GM18505 (cell line): ENCODE measurements around the gene SPIRE1.
A peak's percentile ranks its signal among the peaks of the same experiment; 100 is the strongest.

ENCODE experiments used
- ATAC-seq: cut with Tn5 transposase; IDR thresholded peaks from one replicate; pipeline ENCODE4 v1.9.1; 2021; ENCODE audit not compliant: unreplicated experiment
- POLR2A ChIP-seq: IDR thresholded peaks from 4 replicates; pipeline ENCODE4 v1.6.1; 2011; ENCODE audit warnings: borderline replicate concordance; ENCODE audit not compliant: insufficient read depth, insufficient read length; ENCODE audit errors: extremely low read depth

The SPIRE1 gene

DNA sequence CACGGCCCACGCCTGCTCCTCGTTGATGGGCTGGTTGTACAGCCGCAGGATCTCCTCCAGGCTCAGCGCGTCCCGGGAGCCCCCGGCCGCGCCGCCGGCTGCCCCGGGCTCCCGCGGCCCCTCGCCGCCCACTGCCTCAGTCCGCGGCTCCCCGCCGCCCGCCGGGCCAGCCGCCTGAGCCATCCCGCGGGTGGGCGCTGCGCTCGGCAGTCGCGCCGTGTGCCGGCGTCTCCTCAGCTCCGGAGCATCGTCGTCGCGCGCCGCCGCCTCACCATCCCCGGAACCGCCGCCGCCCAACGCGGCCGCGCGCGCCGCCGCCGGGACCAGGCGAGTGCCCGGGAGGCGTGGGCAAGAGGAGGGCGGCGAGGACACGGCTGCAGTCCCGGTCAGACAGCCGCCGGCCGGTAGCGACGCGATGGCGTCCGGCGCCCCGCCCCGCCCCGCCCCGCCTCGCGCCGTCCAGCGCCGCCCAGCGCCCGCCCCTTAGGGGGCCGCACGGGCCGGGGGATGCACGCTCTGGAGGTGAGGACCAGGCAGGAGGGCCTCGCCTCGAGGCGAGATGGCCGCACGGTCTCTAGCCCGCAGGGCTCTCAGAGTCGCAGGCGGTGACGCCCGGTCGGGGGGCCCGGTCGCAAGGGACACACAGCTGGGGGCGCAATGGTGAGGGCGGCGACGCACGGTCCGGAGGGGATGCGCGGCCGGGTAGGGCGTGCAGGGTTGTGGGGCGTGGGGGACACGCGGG lies at the start of gene SPIRE1:
SPIRE1 (minus strand) TSS at position 424 of the 742 bp plus-strand sequence; CDS start at position 183, 241 bp downstream.
- no peak for TF ChIP-seq POLR2A
- peak; percentile 68 for ATAC-seq

- TF ChIP-seq POLR2A = no peak
- no peak for ATAC-seq
Observed at GRCh38 chr18:12703664-12704063, 45.8 kb upstream of the SPIRE1 start.

DNA sequence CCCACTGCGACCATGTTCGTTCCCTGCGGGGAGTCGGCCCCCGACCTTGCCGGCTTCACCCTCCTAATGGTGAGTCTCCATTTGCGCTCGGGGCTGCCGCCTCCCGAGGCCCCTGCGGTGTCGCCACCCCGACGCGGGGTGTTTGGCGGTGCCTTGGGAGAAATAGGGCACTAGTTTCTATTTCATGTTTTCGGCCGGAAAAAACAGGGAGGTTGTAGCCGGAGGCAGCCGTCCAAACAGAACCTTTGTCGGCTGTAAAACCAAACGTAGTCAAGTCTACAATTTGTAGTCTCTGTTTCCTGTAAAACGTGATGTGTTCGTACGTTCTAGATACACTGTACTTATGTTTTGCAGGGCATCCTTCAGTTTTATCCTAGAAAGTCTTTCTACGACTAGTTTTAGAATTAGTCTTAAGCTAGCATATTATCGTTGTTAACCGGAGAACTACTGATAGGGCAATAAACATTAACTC lies 45.2 kb upstream of the SPIRE1 start:
- no peak for TF ChIP-seq POLR2A
- ATAC-seq = no peak

- ATAC-seq = peak; percentile 78
- TF ChIP-seq POLR2A = peak; percentile 91
Observed at GRCh38 chr18:12702221-12703095, 44.6 kb upstream of the SPIRE1 start, which contains the start of the genes CEP76 and PSMG2. Gene CEP76, minus strand, starts transcription at chr18:12702723. Its CDS starts 175 bp downstream, at chr18:12702548. Gene PSMG2, plus strand, starts transcription at chr18:12703042. Its CDS starts 66 bp downstream, at chr18:12703108.

- no peak for TF ChIP-seq POLR2A
- no peak for ATAC-seq
Observed at GRCh38 chr18:12701161-12701560, 43.3 kb upstream of the SPIRE1 start.

- TF ChIP-seq POLR2A = no peak
- ATAC-seq = no peak
Observed at GRCh38 chr18:12699747-12700146, 41.8 kb upstream of the SPIRE1 start.

GRCh38 chr18:12694032-12694431 lies 36.1 kb upstream of the SPIRE1 start:
- no peak for TF ChIP-seq POLR2A
- ATAC-seq = no peak

DNA sequence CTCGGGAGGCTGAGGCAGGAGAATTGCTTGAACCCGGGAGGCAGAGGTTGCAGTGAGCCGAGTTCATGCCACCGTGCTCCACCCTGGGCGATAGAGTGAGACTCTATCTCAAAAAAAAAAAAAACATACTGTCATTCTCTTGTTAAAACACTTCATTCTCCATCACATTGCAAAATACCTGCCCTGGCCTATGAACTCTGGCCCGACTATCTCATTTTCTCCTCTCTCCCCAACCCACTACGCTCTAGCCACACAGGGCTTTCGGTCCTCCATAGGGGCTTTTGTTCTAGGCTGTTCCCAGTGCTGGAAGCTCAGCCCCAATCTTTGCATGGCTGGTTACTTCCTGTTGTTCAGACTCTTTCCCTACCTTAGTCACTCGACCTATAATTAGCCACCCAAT lies 34.3 kb upstream of the SPIRE1 start:
- no peak for TF ChIP-seq POLR2A
- no peak for ATAC-seq

DNA sequence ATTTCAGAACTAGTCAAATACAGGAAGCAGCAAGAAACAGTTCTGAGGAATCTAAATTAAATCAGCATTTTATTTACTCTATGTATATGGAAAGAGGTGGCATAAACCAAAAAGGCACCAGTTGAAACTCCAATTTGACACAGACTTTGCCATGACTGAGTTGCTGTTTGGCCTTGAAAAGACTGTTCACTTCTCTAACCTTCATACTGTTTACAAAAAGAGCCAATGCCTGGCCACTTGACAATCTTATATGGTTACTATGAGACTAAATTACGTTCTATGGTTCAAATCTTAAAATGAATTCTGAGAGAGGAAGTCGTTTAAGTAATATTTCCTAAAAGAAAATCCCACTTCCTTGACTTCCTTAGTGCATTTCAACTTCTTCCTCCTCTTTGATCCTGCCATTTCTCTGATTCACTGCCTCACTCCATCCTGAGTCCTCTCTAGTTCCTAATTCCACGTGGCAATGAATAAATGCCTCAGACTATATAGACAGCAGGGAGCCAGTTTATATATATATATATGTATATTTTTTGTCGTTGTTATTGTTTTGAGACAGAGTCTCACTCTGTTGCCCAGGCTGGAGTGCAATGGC lies 31.4 kb upstream of the SPIRE1 start:
- ATAC-seq = no peak
- no peak for TF ChIP-seq POLR2A

DNA sequence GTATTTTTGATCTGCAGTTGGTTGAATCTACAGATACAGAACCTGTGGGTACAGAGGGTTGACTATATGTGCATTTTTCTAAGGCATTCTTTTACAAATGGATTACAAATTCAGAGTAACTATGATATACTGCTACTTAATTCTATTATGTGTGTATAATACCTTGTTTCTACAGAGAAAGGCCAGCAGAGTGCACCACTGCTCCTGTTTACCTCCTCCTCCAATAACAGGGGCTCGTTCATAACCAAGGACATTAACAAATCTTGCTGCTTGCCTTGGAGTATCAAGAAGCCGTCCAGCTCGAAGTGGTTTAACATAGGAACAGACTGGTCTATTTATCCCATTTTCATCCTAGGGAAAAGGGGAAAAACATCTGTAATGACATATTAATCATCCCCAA lies 28.2 kb upstream of the SPIRE1 start:
- TF ChIP-seq POLR2A = no peak
- no peak for ATAC-seq

- no peak for ATAC-seq
- no peak for TF ChIP-seq POLR2A
Observed at GRCh38 chr18:12679183-12679786, 21.4 kb upstream of the SPIRE1 start.

GRCh38 chr18:12668041-12668440 lies 10.1 kb upstream of the SPIRE1 start:
- TF ChIP-seq POLR2A = no peak
- ATAC-seq = no peak
